ENCODE results near the gene RAMP3.

- TF ChIP-seq CTCF (IDR thresholded peaks at IDR 0.05) (no peak), POLR2A (IDR thresholded peaks at IDR 0.05) (no peak)
Observed at GRCh38 chr7:45133352-45133751, 24.2 kb upstream of the RAMP3 start.

Measured in uterus (tissue), 2 donors.